ENCODE measurements around the gene CDK2AP2. TPM values are rescaled to one million over a fixed set of nuclear protein-coding genes. Genes with fewer than 3 reads are reported as not detected.

The CDK2AP2 gene
- total and polyA plus RNA-seq, 2 of the 8 experiments (the other 6 are each of a cell fraction or from before 2014, with no cell fraction given) = 49.6 to 65.1 TPM

DNA sequence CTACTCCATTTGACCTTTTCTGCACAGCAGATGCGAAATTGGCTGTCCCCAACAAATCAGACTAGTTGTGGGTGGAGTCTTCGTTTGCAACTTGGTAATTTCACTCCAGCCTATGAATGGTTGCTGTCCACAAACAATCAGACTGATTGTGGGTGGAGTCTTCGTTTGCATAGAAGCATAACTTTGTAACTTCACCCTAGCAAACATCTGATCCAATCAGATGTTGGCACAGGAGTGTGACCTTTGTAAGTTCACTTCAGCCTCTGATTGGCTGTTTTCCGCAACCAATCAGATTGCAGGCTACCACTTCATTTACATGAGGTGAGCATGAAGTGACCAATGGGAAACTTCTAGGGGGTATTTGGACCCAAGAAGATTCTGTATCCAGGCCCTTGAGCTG lies 31.6 kb upstream of the CDK2AP2 start (continued):
- TF ChIP-seq CHD7 (IDR thresholded peaks at IDR 0.05; ENCODE audit: insufficient replicate concordance, low read length) = no peak
- TF ChIP-seq JUN (IDR thresholded peaks at IDR 0.05; ENCODE audit: low read depth, low read length) = no peak
- no peak for TF ChIP-seq KDM4A (IDR thresholded peaks at IDR 0.05; ENCODE audit: low read depth, low read length, severe bottlenecking)
